NK-92 treated with Interleukin-12 subunit alpha and Interleukin-12 subunit beta, amount 100 ng/mL, for 24 hours (cell line): Measurements from ENCODE around the gene CERS1.

ENCODE experiments used
- DNase-seq: peaks from one replicate; lab custom pipeline; 2025; lab: John Stamatoyannopoulos, UW

CERS1 gene, protein sequence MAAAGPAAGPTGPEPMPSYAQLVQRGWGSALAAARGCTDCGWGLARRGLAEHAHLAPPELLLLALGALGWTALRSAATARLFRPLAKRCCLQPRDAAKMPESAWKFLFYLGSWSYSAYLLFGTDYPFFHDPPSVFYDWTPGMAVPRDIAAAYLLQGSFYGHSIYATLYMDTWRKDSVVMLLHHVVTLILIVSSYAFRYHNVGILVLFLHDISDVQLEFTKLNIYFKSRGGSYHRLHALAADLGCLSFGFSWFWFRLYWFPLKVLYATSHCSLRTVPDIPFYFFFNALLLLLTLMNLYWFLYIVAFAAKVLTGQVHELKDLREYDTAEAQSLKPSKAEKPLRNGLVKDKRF

DNA sequence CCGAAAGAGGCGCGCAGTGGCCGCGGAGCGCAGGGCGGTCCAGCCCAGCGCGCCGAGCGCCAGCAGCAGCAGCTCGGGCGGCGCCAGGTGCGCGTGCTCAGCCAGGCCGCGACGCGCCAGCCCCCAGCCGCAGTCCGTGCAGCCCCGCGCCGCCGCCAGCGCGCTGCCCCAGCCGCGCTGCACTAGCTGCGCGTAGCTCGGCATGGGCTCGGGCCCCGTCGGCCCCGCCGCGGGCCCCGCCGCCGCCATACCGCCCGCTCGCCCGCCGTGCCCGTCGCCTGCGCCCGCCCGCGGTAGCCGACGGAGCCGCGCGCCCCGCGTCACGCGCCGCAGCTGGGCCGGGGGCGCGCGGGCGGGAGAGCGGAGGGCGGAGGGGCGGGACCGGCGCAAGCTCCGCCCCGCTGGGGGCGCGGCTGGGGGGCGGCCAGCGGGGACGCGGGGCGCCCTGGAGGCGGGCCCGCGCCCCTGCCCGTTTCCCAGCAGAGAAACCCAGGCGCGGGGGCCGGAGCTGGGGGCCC is at the start of gene CERS1:
TSS of gene CERS1 (minus strand) at position 335 of the 518 bp plus-strand sequence. CDS start at position 249, 86 bp downstream.
- DNase-seq = no peak

DNA sequence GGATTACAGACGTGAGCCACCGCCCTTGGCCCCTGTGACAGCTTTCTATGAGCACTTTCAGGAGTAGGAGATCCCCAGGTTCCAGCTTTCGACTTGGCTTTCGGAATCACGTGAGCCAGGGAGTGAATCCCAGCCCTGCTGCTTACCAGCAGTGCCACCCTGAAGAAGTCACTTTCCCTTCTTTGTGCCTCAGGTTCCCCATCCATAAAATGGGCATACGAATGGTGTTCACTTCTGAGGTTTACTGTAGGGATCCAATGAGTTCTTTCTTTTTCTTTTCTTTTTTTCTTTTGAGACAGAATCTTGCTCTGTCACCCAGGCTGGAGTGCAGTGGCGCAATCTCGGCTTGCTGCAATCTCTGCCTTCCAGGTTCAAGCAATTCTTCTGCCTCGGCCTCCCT is 49.3 kb upstream of the CERS1 start:
- DNase-seq = no peak

DNA sequence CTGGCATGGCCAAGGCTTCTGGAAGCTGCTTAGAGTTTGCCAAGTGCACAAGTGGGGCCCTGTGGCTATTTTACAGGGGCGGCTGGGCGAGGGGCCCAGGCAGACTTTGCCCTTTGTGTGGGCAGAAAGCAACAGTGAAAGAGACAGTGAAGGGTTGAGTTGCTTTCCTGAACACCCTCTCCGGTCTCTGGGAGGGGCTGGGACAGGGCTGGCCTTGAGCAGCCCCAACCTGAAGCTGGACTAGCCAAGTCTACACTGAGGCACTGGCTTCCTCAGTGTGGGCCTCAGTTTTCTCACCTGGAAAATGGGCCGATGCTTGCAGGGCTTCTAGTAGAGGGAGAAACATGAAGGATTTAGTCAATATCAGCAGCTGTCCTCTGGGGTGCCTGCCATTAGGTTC is 47.5 kb upstream of the CERS1 start:
- no peak for DNase-seq

DNA sequence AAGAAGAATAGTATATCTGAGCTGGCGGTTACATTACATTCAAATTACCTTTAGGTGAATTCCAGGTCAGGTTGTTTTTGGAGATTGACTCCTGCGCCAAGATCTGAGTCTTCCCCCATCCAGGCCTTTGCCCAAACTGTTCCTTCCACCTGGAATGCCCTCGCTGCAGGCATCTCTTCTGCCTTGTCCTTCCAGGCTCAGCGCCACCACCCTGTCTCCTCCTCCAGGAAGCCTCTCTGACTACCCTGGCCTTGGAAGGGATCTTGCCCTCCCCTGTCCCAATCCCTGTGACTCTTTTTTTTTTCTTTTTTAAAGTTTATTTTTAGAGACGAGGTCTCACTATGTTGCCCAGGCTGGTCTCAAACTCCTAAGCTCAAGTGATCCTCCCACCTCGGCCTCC is 46.7 kb upstream of the CERS1 start:
- DNase-seq = no peak

DNA sequence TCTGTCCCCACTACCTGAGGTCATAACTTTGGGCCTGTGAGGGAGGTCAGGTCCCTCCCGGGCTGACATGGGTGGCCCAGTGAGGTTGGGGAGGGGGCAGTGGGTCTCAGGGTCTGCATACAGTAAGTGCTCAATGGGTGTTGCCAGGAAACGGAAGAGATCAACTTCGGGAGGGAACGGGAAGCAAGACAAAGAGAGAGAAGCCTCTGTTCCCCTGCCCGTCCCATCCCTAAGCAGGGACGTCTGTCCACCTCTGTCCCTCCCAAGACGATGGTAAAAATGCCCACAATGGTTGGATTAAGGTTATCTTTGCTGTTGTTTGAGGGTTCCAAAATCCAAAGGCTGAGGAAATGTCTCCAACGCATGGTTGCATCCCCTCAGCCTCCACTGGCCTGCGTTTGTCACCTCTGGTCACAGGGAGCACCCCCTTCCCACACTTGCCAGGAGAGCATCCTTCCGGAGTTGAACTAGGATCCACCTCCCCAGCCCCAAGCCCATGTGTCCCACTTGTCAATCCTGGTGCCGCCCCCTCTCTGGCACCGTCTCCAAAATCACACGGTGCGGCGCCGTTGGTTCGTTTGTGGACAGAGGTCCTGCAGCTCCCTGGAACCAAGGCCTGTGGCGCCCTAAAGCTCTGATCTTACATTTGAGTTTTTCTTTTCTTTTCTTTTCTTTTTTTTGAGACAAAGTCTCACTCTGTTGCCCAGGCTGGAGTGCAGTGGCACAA is 45.8 kb upstream of the CERS1 start:
- DNase-seq = no peak

DNA sequence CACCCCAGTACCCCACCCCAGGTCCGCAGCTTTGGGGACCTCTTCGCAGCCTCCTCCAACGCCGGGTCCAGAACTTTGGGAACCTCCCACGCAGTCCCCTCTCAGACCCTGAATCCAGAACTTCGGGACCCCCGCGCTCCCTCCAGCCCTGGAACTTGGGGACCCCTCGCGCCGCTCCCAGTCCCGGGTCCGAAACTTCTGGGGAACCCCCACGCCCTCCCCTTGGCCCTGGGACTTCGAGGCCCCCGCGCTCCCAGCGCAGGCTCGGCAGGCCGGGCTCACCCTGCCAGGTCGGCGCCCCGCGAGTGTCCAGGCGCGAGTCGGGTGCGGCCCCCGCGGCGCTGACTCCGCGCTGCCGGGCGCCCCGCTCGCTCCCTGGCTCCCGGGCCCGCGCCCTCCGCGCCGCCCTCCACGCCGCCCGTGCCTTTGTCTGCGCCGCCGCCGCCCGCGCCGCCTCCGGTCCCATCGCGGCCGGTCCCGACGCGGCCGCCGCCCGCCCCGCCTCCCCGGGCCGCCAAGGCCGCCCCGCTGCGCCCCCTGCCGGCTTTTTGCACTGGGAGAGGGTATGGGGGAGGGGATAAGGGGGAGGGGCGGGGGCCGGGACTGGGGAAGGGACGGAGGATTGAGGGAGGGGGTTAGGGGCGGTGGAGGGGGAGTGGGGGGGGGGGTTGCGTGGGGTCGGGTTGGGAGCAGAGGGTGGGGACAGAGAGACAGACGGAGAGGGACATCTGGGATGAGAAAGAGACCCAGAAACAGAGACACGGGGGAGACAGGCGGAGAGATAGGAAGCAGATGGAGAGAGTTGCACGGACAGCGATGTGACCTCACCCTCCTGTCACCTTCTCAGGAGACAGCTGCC is 45.0 kb upstream of the CERS1 start, which contains the start of gene HOMER3:
TSS of gene HOMER3 (minus strand) at position 449 of the 859 bp plus-strand sequence. CDS start 2,235 bp downstream, outside the sequence.
- no peak for DNase-seq

DNA sequence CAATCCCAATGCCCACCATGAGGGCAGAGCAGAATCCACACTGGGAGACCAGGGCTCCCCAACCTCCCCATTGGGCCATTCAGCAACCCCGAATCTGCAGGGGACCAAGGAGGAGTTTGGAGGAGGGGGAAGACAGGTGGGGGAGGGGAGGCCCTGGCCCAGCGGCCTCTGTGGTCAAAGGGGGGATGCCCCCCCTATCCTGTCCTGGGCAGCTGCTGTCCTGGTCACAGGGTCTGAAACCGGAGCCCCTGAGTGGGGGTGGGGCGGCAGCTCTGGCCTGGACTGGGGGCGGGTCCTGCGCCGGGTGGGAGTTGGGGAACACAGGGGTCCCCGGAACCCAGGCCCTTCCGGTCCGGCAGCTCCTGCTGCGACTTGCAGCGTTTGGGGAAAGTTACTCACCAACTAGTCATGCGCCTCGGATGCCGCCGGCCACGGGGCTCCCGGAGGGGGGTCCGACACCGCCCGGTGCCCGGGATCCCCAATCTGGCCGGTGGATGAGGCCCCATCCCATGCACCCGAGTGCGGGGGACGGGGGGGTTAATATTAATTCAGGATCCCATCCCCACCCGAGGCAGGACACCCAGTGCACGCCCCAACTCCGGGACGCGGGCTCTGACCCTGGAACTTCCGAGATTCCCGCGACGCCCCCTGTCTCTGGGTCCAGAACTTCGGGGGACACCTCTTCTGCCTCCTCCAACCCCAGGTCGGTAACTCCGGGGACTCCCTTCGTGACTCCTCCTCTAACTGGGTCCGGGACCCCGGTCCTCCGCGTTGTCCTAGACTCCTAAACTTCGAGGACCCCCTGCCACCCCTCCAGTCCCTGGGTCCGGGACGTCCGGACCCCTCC is 44.2 kb upstream of the CERS1 start:
- no peak for DNase-seq

DNA sequence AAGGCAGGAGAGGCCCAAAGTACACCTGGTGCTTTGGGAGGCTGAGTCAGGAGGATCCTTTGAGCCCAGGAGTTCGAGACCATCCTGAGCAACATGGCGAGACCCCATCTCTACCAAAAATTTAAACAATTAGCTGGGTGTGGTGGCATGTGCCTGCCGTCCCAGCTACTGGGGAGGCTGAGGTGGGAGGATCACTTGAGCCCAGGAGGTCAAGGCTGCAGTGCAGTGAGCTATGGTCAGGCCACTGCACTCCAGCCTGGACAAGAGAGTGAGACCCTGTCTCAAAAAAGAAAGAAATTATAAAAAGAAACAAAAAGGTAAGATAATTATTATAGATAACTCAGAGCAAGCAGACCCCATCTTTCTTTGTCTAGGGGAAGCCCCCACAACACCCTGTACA is 43.2 kb upstream of the CERS1 start:
- no peak for DNase-seq

DNA sequence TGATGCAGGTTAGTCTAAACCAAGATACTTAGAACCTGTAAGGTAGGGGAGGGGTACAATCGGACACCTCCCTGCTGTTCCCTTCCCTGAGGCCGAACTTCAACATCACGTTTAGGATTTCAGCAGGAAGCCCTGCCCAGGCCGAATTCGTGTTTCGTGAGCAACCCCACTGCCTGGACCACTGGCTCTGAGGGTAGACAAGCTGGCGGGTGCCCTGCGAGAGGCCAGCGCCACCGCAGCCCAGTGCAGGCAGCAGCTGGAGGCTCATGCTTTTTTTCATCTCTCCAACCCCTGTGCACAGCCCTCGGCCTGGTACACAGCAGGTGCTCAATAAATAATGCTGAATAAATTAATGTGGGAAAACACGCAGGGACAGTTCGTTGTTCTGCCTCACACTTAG is 37.3 kb upstream of the CERS1 start:
- DNase-seq = no peak

DNA sequence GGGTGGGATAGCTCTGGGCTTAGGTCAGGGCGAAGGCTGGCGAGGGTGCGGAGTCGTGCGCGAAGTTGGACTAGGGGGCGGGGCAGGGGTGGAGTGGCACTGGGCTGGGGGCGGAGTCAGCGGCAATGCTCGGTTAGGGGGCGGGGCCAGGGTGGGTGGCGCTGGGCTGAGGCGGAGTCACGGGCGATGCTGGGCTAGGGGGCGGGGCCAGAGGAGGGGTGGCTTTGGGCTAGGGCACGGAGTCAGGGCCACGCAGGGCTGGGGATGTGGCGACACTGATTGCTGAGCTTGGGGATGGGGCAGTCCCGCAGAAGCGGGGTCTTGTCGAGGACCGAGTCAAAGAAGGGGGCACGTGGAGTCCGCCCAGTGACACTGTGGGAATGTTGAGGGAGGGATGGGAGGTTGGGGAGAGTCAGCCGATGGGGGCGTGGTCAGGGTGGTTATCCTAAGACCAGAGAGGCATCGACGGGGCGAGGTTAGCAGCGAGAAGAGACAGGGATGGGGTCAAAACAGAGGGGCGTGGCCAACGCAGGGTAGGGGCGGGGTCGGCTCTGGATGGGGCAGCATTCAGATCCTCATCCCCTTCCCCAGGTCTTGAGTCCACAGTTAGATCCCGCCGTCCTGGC is 36.4 kb upstream of the CERS1 start:
- no peak for DNase-seq

DNA sequence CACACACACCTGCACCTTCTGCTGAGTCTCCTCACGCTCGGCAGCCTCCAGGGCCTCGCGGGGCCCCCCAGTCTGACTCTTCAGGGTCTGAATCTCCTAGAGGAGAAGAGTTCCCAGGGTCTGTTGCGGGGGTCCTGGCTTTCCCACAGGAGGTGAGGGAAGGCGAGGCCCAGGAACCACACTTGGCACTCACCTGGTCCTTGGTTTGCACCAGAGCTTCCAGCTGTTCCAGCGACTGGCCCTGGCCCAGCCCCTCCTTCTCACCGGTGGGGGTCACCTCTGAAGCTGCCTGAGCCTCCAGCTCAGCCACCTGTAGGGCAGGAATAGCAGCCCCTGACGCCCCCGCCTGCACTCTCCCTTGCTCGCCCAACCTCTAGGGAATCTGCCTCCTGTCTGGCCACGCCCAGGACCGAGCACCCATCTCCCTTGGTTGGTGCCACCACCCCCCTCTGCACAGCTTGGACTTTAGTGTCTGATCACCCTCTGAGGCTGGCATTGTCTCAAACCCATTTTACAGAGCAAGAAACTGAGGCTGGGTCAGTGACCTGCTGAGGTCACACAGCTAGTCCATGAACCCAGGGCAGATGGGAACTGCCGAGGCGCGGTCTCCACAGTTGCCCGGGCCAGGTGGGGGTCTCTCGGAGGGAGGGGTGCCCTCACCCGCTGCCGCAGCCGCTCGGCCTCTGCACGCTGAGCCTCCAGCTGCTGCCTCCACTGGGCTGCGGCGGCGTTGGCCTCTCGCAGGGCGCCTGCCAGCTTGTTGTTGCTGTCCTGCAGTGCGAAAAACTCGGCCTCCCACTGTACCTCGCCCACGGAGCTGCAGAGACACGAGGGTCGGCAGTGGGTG is 35.6 kb upstream of the CERS1 start:
- no peak for DNase-seq

DNA sequence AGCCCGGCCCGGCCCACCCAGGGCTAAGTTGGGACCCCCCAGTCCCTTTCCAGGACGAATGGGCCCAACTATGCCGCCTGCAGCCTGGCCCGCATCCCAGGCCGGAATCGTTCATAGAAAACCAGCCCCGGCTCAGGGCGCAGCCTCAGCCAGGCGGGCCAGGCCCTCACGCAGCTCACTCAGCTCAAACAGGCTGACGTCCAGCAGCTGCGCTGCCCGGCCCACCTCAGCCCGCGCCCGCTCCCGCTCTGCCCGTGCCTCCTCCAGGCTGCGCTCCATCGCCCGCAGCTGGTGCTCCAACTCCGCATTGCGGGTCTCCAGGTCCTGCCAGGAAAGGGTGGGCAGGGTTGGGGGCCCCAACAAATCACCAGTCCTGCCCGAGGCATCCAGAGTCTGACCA is 33.4 kb upstream of the CERS1 start:
- DNase-seq = no peak

DNA sequence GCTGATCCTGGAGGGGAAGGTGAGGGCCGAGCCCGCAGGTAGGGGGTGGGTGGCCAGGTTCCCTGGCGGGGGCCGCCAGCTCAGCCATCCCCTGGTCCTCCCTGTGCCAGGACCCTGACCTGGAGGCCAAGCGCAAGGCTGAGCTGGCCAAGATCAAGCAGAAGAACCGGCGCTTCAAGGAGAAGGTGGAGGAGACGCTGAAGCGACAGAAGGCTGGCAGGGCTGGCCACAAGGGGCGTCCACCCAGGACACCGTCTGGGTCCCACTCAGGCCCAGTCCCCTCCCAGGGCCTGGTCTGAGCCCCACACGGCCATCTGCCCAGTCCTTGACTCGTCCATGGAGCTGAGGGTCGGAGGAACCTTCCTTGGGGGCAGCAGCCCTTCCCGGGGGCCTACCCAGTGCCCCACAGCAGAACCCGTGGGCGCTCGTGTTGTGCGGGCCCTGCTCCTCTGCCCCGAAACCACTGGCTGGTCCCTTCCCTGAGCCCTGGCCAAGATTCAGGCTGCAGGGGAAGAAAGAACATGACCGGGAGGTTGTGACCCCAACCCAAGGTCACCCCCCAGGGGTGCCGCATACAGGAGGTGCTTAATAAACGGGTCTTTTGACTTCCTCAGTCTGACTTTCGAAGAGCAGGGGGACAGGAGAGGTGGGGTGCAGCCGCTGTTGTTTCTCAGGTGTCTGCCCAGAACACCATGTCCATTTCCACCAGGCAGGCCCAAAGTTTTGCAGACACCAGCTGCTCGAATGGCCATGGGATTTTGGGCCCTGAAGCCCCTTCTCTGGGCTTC is 32.3 kb upstream of the CERS1 start:
- no peak for DNase-seq

DNA sequence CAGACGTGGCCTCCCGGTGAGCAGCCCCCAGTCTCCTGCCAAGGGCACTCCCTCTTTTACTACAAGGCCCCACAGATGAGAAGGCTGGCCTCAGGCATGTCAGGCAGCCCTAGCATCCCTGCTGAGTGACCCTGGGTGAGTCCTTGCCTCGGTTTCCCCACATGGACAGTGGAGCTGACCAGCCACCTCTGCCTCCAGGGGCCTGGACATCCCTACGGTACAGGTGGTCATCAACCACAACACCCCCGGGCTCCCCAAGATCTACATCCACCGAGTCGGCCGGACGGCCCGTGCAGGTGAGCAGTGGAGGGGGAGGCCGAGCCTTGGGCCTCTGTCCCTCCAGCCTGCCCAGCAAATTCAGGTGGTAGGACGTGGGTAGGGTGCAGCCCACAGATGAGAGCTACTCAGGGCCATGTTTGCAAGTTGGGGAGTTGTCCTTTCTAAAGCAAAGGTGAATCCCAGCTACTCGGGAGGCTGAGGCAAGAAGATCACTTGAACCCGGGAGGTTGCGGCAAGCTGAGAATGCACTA is 28.8 kb upstream of the CERS1 start:
- DNase-seq = no peak

DNA sequence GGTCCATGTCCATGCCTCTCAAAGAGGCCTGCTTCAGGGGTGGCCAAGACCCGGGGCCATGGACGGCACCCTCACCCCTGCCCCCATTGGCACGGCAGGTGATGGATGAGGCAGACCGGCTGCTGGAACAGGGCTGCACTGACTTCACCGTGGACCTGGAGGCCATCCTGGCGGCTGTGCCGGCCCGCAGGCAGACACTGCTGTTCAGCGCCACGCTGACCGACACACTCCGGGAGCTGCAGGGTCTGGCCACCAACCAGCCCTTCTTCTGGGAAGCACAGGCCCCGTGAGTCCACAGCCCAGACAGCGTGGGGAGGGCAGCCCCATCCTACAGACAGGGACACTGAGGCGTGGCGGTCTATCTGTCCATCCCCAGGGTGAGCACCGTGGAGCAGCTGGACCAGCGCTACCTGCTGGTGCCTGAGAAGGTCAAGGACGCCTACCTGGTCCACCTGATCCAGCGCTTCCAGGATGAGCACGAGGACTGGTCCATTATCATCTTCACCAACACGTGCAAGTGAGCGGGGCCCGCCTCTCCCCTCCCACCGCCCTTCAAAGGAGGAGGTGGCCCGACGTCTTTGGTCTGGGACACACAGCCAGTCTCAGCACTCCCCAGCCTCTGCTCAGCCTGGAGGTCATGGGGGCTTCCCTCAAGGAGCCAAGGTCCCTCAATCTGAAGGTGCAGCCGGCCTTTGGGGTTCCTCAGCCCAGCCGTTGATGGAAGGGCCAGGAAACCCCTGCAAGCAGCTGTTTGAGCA is 26.4 kb upstream of the CERS1 start:
- no peak for DNase-seq

DNA sequence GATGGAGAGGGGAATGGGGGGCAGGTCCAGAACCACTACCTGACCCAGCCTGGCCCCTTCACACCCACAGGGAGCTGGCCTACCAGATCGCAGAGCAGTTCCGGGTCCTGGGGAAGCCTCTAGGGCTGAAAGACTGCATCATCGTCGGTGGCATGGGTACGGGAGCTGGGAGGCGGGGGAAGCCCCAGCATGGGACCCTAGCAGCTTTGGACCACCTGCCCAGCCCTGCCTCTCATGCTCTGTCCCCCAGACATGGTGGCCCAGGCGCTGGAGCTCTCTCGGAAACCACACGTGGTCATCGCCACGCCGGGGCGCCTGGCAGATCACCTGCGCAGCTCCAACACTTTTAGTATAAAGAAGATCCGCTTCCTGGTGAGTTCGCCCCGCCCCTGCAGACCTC is 25.6 kb upstream of the CERS1 start:
- DNase-seq = no peak

DNA sequence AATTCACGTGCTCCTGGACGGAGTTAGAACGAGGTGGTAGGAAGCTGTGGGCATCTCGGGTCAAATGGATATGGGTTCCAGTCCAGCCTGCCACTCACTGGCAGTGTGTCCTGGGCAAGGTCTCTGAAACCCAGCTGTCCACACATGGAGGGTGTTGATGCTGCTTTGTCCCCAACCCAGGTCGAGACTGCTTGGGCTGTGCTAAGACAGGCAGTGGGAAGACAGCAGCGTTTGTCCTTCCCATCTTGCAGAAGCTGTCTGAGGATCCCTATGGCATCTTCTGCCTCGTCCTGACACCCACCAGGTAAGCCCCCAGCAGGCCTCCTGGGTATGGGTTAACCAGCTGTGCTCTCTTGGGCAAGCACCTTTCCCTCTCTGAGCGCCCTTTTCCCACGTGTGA is 24.4 kb upstream of the CERS1 start:
- no peak for DNase-seq

DNA sequence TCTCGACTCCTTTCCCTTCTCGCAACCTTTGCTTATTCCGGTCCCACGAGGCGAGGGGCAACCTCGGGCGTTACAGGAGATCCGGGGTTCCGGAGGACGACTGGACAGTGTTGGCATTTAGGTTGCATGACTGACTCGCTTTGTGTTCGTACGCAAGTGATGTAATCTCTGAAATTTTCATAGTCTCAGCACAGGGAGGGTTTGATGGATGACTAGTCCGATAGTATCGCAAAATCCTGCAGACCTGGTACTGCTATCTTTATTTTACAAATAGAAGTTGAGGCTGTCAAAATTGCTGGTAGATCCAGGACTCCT is 23.9 kb upstream of the CERS1 start:
- DNase-seq = no peak
